ENCODE data around the gene SLC10A3. TPM values are rescaled to one million over a fixed set of nuclear protein-coding genes. Genes with fewer than 3 reads are reported as not detected.

The SLC10A3 gene
- total RNA-seq, 1 experiment from 2014 or later, result 42.1 TPM

DNA sequence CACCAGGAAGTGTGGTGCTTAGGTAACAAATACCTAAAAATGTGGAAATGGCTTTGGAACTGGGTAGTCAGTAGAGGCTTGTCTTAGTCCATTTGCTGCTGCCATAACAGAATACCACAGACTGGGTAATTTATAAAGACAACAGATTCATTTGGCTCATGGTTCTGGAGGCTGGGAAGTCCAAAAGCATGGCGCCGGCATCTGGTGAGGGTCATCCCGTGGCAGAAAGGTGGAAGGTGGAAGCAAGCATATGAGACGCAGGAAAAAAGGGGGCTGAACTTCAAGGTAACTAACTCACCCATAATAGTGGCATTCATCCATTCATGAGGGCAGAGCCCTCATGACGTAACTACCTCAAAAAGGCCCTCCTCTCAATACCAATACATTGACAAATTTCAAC lies 19.0 kb upstream of the SLC10A3 start:
- intact Hi-C loops (cut with micrococcal nuclease), result no loop called here
- CTCF ChIA-PET, result no interaction called here
- Histone ChIP-seq H3K27ac (ENCODE audit: low read length) (no peak overlapping the region), H3K9me3 (ENCODE audit: low read length) (no peaks in the 10 kb centered on the region), H3K4me3 (ENCODE audit: low read length) (no peak overlapping the region), H3K27me3 (ENCODE audit: low read length) (no peaks in the 10 kb centered on the region), H3K4me2 (ENCODE audit: low read length) (no peak overlapping the region), H4K20me1 (ENCODE audit: low read length) (no peaks in the 10 kb centered on the region), H3K36me3 (ENCODE audit: low read depth, low read length) (0 out of 2 replicates have a peak, but pooled peaks cover 3% of the 10 kb centered on the region), H3K9ac (ENCODE audit: low read length) (no peak overlapping the region), H3K9me2 (replicated peaks; ENCODE audit: low read length) (no peaks in the 10 kb centered on the region), H3K79me2 (ENCODE audit: low read length) (no peaks in the 10 kb centered on the region), H3K4me1 (ENCODE audit: insufficient read depth, low read length) (peaks cover 18% of the 10 kb centered on the region), H2AFZ (ENCODE audit: low read length) (no peak overlapping the region), H3F3A (ENCODE audit: low read length, unreplicated experiment) (no peaks in the 10 kb centered on the region)
- no TSS peak for BruUV-seq (replicated peaks)
- ATAC-seq, result no peak
- TF ChIP-seq EZH2phosphoT487 (IDR thresholded peaks at IDR 0.05; ENCODE audit: borderline replicate concordance, low read length) (no peak), CTCF (conservative IDR thresholded peaks at IDR 0.05; ENCODE audit: low read depth, low read length) (no peak), EZH2 (IDR thresholded peaks at IDR 0.05; ENCODE audit: low read length, unreplicated experiment) (no peak)
- no peak for DNase-seq
- POLR2A ChIA-PET (ENCODE audit: unreplicated experiment), result no interaction called here

- Histone ChIP-seq H4K20me1 (ENCODE audit: low read length) (no peaks in the 10 kb centered on the region), H3K4me3 (ENCODE audit: low read length) (no peak overlapping the region), H2AFZ (ENCODE audit: low read length) (no peak overlapping the region), H3F3A (ENCODE audit: low read length, unreplicated experiment) (no peaks in the 10 kb centered on the region), H3K4me1 (ENCODE audit: insufficient read depth, low read length) (peaks cover 18% of the 10 kb centered on the region), H3K27ac (ENCODE audit: low read length) (no peak overlapping the region), H3K4me2 (ENCODE audit: low read length) (no peak overlapping the region), H3K27me3 (ENCODE audit: low read length) (no peaks in the 10 kb centered on the region), H3K36me3 (ENCODE audit: low read depth, low read length) (0 out of 2 replicates have a peak, but pooled peaks cover 3% of the 10 kb centered on the region), H3K9me3 (ENCODE audit: low read length) (no peaks in the 10 kb centered on the region), H3K9me2 (replicated peaks; ENCODE audit: low read length) (no peaks in the 10 kb centered on the region), H3K79me2 (ENCODE audit: low read length) (no peaks in the 10 kb centered on the region), H3K9ac (ENCODE audit: low read length) (no peak overlapping the region)
- TF ChIP-seq EZH2phosphoT487 (IDR thresholded peaks at IDR 0.05; ENCODE audit: borderline replicate concordance, low read length), result no peak
- TF ChIP-seq CTCF (conservative IDR thresholded peaks at IDR 0.05; ENCODE audit: low read depth, low read length), result no peak
- intact Hi-C loops (cut with micrococcal nuclease), result no loop called here
- no TSS peak for BruUV-seq (replicated peaks)
- no peak for ATAC-seq
- DNase-seq, result no peak
- ChIA-PET POLR2A (ENCODE audit: unreplicated experiment) (no interaction called here), CTCF (no interaction called here)
These were observed 17.9 kb upstream of the SLC10A3 start for GRCh38 chrX:154508384-154508745.

DNA sequence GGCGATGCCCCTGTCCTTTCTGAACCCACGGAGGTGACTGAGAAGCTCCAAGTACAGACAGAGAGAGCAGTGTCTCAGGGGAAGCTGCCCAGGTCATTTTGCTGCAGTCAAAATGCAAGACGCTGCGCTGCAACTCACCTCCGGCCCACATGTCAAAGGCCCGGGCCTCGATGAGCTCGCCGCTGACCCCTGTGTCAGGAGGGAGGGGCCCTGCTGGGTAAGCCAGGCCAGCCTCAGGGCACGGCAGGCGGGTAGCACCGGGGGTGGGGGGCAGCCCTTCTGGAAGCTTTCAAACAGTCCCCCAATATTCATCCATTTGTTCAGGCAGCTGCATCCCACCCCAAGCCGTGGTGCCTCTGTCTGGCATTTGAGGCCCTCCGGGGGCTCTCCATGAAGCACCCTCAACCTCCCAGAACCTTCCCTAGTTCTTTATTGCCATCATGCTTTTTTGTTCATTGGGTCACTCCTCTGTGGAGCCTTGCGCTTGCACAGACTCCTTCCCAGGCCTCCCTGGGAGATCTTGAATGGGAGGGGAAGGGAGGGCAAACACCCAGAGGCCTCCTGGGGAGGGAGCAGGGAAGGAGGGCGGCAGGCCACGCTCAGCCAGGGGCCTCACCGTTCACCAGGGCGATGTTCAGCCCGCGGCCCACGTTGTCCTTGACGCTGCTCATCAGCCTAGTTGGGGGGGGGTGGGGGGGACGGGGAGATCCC lies 17.4 kb upstream of the SLC10A3 start:
- Histone ChIP-seq H3K27me3 (ENCODE audit: low read length) (no peaks in the 10 kb centered on the region), H3K36me3 (ENCODE audit: low read depth, low read length) (0 out of 2 replicates have a peak, but pooled peaks cover 3% of the 10 kb centered on the region), H3K4me3 (ENCODE audit: low read length) (no peak overlapping the region), H3K9me2 (replicated peaks; ENCODE audit: low read length) (no peaks in the 10 kb centered on the region), H3F3A (ENCODE audit: low read length, unreplicated experiment) (no peaks in the 10 kb centered on the region), H3K27ac (ENCODE audit: low read length) (no peak overlapping the region), H3K4me2 (ENCODE audit: low read length) (no peak overlapping the region), H2AFZ (ENCODE audit: low read length) (no peak overlapping the region), H3K79me2 (ENCODE audit: low read length) (no peaks in the 10 kb centered on the region), H3K4me1 (ENCODE audit: insufficient read depth, low read length) (peaks cover 18% of the 10 kb centered on the region), H3K9ac (ENCODE audit: low read length) (no peak overlapping the region), H3K9me3 (ENCODE audit: low read length) (no peaks in the 10 kb centered on the region), H4K20me1 (ENCODE audit: low read length) (no peaks in the 10 kb centered on the region)
- TF ChIP-seq EZH2 (IDR thresholded peaks at IDR 0.05; ENCODE audit: low read length, unreplicated experiment) (no peak), EZH2phosphoT487 (IDR thresholded peaks at IDR 0.05; ENCODE audit: borderline replicate concordance, low read length) (no peak), CTCF (conservative IDR thresholded peaks at IDR 0.05; ENCODE audit: low read depth, low read length) (no peak)
- BruUV-seq (replicated peaks), result no TSS peak
- ATAC-seq (no peak), DNase-seq (no peak)
- ChIA-PET POLR2A (ENCODE audit: unreplicated experiment) (no interaction called here), CTCF (no interaction called here)
- intact Hi-C loops (cut with micrococcal nuclease), result no loop called here

All from PC-3 (cell line).